Stimulated activated naive CD8-positive, alpha-beta T cell treated with anti-CD3 and anti-CD28 coated beads, Interleukin-15, Interleukin-2, amounts not matched to agents 100 U/mL and 50 U/mL, for 24 hours (primary cell): ENCODE results near the gene MXD1.
A peak's percentile ranks its signal among the peaks of the same experiment; 100 is the strongest.
"Not testable (repeated sequence)": the region's sequence is repeated elsewhere in the genome, so short reads cannot be mapped to it uniquely, and the experiment has no call there.

Experiments
- ATAC-seq: fragments of 150-1000 bp; cut with Tn5 transposase; one replicate; pipeline ENCODE4 v1.10.0; 2021
- DNase-seq: peaks from one replicate; pipeline ENCODE4 v3.0.0; 2021

The MXD1 gene

DNA sequence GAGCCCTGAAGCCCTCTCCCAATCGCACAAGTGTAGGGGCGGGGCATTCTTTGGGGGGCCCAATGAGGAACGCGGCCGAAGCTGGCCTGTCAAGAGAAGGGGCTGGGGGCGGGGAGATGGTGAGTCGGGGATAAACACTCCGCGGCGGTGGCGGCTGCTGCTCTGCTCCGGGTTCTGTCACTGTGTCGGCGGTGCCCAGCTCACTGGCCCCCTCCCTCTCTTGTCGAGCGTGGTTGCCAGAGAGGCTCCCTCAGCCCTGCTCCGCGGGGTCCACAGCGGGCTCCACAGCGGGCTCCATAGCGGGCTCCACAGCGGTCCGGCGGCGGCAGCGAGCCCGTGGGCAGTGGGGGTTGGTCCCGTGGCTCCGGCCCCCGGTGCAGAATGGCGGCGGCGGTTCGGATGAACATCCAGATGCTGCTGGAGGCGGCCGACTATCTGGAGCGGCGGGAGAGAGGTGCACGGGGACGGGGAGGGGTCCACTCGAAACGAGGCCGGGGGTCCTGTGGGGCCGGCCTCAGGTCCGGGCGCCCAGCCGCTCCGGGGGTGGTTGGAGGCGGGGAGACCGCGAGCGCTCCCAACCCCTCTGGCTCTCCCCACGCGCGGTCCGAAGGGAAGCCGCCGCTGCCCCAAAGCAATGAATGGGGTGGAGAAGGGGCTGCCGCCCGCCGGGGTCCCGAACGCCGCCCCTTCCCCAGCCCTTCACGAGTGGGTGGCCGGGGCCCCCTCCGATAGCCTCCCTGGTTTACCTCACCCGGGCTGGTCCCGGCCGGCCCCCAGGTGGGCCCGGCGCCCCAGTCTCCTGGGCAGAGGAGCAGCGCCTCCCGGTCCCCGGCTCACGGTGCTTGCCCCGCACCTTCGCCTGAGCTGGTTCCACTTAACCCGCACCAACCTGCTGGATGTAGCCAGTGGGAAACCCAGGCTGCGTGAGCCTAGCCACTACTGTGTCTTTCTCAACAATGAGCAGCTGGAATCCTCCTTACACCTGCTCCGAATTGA lies at the start of gene MXD1:
MXD1 (plus strand) TSS at position 160 of the 996 bp plus-strand sequence; CDS start at position 382, 222 bp downstream.
- no peak for ATAC-seq
- peak; percentile 99 for DNase-seq

- DNase-seq, result no peak
These were observed 26.5 kb upstream of the MXD1 start for GRCh38 chr2:69888451-69888850.

DNA sequence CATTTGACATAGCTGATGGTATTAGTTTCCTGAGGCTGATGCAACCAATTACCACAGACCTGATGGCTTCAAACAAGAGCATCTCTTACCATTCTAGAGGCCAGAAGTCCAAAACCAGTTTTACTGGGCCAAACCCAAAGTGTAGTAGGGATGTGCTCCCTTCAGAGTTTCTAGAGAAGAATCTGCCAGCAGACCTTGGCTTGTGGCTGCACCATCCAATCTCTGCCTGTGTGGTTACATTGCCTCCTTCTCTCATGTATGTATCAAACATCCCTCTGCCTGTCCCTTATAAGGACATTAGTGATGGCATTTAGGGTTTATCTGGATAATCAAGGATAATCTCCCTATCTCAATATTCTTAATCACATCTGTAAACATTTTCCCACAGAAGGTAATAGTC lies 25.6 kb upstream of the MXD1 start:
- DNase-seq, result no peak
- ATAC-seq, result no peak

More at GRCh38 chr2:69888451-69888850, 26.5 kb upstream of the MXD1 start:
- ATAC-seq, result no peak

DNA sequence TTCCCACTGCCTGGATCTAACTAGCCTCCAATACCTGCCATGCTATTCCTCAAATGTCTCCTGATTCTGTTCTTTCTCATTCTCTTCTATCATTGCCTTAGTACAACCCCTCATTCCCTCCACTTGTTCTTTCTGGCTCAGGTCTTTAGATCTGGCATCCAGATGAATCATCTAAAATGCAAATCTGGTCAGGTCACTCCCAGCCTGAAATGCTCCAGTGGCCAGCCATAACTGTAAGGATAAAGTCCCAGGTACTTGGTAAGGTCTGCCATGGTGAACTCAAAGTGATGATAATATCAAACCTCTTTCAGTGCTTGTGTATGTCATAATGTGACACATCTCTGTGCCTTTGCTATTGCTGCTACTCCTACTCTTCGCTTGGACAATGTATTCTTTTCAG lies 24.0 kb upstream of the MXD1 start:
- ATAC-seq (no peak), DNase-seq (no peak)

- ATAC-seq, DNase-seq: not testable (repeated sequence)
These were observed 22.0 kb upstream of the MXD1 start for GRCh38 chr2:69892838-69893424.

DNA sequence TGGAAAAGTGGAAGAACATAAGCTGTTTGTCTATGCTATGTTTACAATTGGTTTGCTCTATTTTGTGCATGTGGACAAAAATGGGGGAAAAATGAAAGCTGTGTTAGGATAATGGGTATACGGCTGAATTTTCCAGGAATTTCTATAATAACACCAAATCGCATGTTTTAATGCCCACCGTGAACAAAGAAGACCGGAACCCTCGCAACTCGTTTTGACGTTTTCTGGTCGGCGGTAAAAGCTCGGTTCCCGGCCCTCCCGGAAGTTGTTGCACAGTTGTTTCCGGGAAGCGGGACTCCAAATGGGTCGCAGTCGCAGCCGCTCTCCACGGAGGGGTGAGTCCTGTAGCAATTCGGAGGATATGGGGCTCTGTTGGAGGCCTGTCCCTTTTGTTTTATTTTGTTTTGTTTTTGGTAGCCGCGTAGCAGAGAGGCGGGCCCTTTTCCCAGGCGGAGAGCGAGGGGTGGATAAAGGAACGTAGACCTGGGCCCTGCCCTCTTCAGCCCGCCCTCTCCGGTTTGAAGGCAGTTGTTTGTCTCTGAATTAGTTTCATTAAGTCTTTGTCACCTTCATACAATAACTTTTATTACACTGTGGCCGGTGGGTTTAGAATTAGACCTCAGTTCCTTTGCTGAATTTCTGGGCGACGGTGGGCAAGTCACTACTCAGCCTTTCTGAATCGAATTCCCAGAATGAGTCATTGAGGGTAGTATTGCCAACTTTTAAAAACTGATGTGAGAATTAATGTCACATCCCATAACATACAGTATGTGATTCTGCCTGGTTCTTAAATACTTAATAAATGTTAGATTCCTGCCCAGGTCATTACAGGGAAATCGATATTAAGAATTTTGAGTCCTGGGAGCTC lies 21.0 kb upstream of the MXD1 start, which contains the start of gene SNRNP27:
SNRNP27 (plus strand) TSS at position 273 of the 868 bp plus-strand sequence; CDS start at position 302, 29 bp downstream.
- DNase-seq (peak; percentile 84), ATAC-seq (peak; percentile 90)

DNA sequence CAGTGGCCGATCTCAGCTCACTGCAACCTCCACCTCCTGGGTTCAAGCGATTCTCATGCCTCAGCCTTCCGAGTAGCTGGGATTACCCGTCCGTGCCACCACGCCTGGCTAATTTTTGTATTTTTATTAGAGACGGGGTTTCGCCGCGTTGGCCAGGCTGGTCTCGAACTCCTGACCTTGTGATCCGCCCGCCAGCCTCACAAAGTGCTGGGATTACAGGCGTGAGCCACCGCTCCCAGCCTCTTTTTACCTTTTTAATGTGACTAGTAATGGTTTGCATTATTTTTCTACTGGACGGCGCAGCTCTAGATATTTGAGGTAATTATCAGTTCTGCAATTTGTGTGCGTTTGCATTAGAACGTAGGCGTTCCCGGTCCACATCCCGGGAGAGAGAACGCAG lies 20.2 kb upstream of the MXD1 start:
- DNase-seq, ATAC-seq: not testable (repeated sequence)

DNA sequence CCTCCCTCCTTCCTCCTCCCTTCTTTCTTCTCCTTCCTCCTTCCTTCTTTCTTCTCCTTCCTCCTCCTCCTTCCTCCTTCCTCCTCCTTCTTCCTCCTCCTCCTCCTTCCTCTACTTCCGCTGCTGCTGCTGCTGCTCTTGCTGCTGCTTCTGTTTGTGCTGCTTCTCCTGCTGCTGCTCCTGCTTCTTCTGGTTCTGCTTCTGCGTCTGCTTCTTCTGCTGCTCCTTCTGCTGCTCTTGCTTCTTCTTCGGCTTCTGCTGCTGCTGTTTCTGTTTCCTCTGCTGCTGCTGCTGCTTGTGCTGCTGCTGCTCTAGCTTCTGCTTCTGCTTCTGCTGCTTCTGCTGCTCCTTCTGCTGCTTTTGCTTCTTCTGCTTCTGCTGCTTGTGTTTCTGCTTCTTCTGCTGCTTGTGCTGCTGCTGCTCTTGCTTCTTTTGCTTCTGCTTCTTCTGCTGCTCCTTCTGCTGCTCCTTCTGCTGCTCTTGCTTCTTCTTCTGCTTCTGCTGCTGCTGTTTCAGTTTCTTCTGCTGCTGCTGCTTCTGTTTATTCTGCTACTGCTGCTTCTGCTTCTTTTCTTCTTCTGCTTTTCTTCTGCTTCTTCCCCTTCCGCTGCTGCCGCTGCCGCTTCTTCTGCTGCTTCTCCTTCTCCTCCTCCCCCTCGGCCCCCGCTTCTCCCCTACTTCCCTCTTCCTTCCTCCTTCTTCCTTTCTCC lies 12.5 kb upstream of the MXD1 start:
- DNase-seq (peak; percentile 17), ATAC-seq (no peak)

DNA sequence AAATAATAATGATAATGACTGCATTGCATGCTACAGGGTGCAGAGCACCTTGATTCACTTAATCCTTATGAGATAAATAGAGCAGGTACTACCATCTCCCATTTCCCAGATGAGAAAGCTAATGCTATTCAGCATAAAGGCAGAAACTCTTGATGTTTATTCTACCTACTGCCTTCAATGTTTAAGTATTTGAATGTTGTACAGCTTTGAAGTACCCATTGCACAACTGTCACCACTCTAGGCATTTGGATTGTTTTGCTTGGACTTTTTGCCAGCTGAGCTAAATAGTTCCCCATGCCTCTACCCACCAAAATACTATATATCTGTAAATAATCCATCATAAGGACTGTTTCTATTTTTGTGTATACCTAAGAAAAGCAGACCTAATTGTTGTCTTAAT lies 7.7 kb upstream of the MXD1 start:
- DNase-seq, result no peak
- ATAC-seq, result no peak

DNA sequence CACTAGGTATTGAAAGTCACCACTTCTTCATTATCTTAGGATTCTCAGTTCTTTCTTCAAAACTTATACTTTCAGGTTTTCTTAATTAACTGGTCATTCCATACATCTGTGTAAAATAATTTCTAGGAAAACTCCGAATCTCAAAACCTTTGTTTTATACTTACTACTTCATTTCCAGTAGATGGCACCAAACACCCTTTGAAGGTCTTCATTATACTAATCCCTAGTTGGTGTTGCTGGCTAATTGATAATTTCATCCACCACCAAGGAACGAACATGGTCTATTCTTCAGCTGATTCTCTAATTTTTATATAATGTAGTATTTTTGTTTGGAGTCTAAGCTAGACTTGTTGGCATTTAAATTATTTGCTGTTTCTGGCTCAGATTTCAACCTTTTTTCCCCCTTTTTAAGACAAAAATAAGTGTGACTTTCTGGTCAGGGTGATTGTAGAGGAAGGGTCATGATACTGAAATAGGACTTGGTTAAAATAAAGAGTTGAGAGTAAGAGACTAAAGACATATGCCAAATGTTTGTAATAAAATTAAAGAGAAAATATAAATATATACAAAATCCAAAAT lies 2.8 kb upstream of the MXD1 start:
- DNase-seq, result no peak

DNA sequence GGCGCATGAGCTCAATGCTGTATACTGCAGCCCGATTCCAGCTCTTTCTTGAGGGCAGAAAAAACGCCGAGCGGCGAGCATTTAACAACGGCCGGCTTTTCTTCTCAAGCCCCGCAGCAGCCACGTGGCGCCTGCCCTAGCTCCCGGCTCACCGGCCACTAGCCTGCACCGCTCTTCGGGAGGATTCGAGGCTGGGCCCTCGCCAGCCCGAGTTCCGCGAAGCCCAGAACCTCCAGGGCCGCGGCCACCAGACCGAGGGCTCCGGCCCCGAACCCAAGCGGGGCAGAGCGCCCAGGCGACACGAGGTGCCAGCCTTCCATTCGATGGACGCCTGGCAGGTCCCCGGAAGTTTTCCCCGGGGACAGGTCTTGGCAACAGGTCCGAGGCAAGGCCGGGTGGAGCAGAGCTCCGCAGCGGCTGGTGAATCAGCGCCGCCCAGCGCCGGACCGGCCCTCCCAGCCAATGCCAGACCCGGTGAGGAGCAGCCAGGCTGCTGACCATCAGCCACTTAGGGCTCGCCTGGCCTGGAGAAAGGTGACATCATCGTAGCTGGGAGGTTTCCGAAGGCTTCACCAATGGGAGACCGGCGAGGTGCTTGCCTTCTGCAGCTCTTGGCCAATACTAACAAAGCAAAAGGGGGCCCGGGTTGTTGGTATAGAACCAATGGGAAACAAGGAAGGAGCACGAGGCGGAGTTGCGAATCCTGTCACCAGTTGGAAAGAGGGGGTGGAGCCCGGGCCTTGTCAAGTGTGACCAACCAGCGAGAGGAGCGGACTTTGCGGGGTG lies 552 bp upstream of the MXD1 start:
- DNase-seq (no peak), ATAC-seq (peak; percentile 96)

More for the DNA sequence above, 2.8 kb upstream of the MXD1 start:
- no peak for ATAC-seq

DNA sequence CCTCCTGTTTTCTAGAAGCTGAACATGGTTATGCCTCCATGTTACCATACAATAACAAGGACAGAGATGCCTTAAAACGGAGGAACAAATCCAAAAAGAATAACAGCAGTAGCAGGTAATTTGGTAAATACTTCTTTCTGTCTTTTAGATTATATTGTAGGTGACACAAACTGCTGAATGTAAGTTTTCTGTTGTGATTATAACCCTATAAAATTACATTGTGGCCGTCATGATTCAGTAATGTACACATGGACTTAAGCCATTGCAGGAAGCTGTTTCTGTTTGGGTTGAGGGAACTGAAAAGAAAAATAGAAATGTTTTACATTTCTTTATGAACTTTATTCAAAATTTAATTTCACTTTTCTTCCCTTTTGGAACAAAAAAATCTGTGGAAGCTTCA lies 1.2 kb downstream of the MXD1 start:
- no peak for ATAC-seq
- DNase-seq, result no peak

- no peak for ATAC-seq
- DNase-seq, result no peak
These were observed 2.9 kb downstream of the MXD1 start for GRCh38 chr2:69917852-69918251.

DNA sequence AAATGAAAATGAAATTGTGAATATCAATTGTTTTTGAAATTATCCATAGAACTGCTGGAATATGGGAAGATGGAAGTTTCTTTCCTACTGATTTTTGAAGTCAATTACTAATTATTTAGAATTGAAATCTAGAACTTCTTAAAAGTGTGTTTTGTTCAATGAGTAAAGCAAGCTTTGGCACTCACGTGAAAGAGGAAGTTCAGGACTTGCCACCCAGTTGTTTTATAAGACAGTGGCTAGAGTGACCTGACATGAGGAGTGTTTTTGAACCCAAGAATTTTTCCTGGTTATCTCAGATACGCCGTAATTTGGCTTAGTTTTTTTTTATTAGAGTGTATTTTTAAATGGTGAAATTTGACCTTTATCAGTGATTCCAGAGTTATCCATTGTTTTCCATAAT lies 3.5 kb downstream of the MXD1 start:
- no peak for ATAC-seq
- no peak for DNase-seq

GRCh38 chr2:69923116-69923515 lies 8.2 kb downstream of the MXD1 start:
- DNase-seq (no peak), ATAC-seq (no peak)

GRCh38 chr2:69926849-69927515 lies 12.1 kb downstream of the MXD1 start:
- no peak for DNase-seq

DNA sequence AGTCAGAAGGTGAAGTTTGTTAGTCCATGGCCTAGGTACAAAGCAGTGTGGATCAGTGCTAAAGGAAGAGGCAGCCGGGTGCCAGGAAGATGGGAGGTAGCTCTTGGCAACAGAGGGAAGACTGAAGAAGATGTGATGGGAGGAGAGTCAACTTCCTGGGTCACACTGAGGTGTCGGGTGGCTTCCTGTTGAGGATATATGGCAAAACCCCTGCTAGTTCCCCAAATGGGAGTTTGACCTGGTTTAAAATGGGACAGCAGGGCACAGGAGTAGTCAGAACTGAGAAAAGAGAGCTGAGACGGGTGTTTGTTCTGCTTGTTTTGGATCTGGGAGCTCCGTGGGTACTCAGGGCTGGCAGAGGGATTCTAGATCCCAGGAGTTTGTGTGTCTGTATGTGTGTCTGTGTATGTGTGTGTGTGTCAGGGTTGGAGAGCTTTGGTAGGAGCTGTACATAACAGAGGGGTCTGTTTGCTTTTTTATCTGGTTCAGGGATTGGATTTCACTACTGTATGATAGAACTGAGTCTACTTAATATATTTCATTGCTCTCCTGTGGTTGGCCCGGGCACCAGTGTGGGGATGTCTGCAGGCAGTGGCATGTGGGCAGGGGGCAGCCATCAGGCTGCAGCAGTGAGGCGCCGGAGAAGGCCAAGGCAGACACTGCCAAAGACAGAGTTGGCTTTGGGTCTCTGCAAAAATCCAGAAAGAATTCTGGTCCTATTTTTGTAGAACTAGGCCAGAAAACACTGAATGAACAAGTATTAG lies 17.1 kb downstream of the MXD1 start:
- ATAC-seq, result no peak
- DNase-seq, result no peak

More at GRCh38 chr2:69926849-69927515, 12.1 kb downstream of the MXD1 start:
- ATAC-seq, result no peak

DNA sequence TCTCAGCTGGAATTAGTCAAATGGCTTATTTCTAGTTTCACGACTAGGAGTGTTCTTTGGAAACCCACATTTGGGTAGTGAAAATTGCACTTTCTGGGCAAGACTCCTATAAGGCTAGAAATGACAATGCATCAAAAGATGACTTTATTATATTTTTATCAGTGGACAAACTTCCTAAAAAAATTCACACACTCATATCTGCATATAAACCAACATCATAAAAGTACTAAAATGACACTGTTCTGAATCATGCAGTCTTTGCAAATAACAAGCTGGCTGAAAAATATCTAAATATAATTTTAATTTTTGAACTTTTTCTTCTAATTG lies 17.6 kb downstream of the MXD1 start:
- ATAC-seq (peak; percentile 19), DNase-seq (no peak)

DNA sequence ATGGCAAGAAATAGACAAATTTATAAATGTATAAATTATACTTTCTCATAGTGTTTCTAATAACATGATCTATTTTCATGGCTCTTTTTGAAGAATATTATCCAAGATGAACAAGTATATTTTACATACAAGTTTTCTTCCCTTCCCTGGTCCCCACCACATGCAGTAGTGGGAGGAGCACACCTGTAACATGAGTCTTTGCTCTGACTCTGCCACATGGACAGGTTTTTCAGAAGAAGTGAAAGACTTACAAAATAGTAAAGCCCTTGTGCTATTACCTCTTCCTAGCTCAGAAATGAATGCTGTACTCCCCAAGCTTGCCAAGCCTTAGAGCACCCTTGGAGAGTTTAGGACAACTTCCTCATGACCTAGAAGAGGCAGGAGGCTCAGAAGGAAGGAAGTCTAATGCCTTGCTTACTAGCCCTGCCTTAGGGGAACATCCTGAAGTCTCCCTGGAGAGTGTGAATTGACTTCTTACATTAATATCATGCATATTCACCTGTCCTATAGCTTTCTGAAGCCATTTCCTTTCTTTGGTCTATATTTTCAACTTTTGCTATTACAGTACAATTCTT lies 18.4 kb downstream of the MXD1 start:
- DNase-seq (no peak), ATAC-seq (no peak)
